D721Med (cell line): ENCODE data around the gene LSS.
"Not testable (repeated sequence)": the region's sequence is repeated elsewhere in the genome, so short reads cannot be mapped to it uniquely, and the experiment has no call there.

Experiments
- DNase-seq: peaks from one replicate; pipeline ENCODE4 v3.0.0; 2011; ENCODE audit warnings: low spot score; ENCODE audit not compliant: insufficient read length
- FAIRE-seq: peaks from 2 replicates; lab custom pipeline; 2011; peaks lifted over from hg19 to GRCh38; lab: Jason Lieb, UNC
- TF ChIP-seq, protein P1 (sequence below): IDR thresholded peaks from 2 replicates; pipeline ENCODE4 v1.5.1; 2012; ENCODE audit warnings: mild to moderate bottlenecking, control low read depth; ENCODE audit not compliant: insufficient read depth; ENCODE audit errors: missing control alignments

Gene LSS

DNA sequence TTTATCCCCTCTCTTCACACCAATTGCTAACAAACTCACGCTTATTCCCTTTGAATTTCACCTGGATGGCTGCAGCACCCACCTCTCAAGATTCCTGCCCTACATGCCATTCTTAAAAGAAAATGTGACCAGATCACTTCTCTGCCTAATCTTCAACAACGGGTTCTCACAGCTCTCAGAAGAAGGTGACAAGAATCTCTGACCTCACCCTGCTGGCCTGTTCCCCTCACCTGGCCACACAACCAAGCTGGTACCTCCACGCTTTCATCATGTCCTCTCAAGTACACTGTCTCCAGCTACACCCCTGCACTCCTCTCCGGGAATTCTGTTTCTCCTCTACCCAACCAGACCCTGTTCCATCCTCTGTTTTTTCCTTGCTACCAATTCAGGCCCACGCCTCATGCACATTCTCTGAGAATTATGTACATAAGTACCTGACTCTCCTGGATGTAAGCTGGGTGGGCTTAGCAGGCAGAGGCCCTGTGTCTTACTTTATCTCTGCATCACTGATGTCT is 5.9 kb upstream of the LSS start:
- TF ChIP-seq, protein P1, sequence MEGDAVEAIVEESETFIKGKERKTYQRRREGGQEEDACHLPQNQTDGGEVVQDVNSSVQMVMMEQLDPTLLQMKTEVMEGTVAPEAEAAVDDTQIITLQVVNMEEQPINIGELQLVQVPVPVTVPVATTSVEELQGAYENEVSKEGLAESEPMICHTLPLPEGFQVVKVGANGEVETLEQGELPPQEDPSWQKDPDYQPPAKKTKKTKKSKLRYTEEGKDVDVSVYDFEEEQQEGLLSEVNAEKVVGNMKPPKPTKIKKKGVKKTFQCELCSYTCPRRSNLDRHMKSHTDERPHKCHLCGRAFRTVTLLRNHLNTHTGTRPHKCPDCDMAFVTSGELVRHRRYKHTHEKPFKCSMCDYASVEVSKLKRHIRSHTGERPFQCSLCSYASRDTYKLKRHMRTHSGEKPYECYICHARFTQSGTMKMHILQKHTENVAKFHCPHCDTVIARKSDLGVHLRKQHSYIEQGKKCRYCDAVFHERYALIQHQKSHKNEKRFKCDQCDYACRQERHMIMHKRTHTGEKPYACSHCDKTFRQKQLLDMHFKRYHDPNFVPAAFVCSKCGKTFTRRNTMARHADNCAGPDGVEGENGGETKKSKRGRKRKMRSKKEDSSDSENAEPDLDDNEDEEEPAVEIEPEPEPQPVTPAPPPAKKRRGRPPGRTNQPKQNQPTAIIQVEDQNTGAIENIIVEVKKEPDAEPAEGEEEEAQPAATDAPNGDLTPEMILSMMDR = no peak
- FAIRE-seq = no peak
- DNase-seq = no peak

DNA sequence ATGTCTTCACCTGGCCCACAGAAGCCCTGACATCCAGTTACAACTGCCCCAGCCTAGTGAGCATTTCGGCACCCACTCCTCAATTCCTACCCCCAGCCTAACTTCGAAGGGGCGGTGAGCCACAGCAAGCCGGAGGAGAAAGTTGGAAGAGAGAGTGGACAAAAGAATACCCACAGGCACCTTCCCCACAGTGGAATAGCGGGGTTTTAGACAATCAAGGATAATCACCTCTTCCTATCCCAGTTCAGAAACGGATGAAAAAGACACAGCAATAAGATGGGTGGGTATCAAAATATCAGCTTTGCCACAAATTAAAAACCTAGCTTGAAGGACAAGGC is 1.3 kb upstream of the LSS start:
- no peak for DNase-seq
- FAIRE-seq = no peak
- TF ChIP-seq, protein P1 = no peak

DNA sequence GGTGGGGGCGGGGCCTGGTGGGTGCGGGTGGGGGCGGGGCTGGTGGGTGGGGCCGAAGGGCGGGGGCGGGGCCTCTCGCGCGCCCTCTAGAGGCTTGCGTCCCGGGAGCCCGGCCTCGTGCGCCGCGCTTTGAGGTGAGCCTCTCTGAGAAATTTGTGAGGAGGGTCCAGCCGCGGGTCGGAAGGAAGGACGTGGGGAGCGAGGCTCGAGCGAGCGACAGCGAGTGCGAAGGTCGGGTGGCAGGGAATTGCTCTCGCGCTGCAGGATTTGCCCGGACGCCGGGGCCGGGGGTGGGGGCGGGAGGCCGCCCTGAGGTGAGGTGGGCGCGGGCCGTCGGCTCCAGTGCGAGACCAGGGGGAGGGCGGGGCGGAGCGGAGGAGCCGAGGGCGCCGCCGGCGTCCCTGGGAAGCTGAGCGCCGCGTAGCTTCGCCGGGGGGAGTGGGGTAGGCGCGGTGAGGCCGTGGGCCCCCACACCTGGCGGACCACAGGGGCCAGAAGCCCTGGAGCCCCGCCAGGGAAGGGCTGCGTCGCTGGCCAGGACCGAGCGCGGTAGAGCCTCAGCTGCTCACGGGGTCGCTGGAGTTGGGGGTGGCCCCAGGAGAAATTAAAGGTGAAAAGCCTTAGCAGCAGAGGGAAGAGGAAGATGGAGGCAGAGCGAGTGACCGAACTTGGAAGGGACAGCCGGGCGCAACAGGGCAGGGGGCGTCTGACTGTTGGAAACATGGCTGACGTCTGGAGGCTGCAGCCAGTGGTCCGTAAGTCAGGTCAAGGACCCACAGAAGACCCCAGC is 754 bp upstream of the LSS start:
- no peak for FAIRE-seq

DNA sequence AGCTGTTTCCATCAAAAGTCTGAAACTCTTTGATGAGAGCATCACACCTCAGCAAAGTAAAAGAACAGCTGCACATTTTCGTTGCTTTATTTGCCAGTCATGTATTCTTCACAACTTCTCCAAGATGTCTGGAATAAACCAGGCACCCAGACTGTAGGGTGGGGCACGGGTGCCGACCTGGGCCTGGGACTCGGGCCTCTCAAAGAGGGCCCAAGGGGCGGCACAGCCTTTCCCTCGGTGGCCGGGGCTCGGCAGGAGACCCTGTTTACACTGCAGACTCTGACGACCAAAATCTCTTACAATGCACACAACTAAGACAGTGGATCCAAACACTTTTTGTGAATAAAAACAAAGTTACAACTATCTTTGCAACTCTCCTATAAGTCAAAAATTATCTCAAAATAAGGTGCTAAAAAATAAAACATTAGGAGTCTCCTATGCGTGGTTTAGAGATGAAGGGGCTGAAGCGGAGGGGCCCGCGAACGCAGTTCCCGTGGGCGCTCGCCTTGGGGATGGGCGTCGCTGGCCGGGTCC is 696 bp downstream of the LSS start:
- TF ChIP-seq, protein P1 = no peak
- no peak for FAIRE-seq
- DNase-seq = no peak

More for the DNA sequence above, 754 bp upstream of the LSS start:
- TF ChIP-seq, protein P1 = peak; percentile 36
- peak; percentile 35 for DNase-seq

DNA sequence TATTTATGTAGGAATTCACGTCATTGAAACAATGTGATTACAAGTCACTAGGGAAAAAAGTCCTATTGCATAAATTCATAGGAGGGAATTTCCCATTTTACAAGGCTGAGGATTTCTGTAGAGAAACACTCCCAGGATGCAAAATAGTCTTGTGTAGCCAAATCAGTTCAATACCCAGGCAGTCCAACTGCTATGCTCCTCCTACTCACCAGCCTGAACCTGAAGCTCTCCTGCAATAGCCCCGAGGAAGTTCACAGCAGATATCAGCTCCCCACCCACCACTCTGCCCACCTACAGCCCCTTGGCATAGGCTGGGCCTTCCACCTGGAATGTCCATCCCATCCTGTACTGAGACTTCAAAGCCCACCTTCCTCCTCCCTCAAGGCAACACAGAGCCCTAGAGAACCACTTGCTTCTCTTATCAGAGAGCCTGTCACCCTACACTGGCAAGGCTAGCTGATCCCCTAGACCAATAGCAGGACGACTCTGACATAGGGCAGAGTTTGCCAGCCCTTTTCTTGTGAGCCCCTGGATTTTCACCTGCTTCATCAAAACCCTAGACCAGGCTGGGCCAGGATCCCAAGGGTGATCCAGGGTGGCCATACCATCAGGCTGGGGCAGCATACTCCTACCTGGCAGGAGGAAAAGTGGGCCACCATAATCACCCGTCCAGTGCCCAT is 1.5 kb downstream of the LSS start:
- DNase-seq (no peak), FAIRE-seq (no peak)
- TF ChIP-seq, protein P1 = no peak

DNA sequence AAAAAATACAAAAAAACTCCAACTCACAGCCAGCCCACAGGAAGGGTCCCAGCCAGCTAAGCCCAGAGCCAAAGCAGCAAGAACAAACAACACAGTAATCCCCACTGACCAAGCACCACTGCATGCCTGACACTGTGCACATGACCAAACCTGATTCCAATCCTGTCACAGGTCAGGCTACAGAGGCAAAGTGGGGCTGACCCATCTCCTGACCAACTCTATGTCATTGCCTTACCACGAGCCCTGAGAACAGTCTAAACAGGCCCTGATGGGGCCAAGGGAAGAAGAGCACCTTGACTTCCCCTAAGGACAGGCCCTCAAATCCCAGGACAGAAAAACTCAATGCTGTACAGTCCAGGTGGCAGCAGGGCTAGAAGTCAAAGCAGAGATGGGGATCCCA is 2.4 kb downstream of the LSS start:
- TF ChIP-seq, protein P1 = no peak
- DNase-seq (no peak), FAIRE-seq (no peak)

DNA sequence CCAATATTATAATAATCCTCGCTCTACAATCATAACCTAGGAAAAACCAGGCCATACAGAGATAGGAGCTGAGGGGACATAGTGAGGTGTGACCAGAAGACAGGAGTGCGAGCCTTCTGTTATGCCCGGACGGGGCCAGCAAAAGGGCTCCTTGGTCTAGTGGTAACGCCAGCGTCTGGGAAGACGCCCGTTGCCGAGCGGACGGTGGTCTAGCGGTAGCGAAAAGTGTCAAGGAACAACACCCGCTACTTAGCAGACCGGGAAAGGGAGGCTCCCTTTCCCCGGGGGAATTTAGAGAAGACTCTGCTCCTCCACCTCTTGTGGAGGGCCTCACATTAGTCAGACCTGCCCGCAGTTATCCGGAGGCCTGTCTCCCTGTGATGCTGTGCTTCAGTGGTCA is 4.9 kb downstream of the LSS start:
- not testable (repeated sequence) for DNase-seq, FAIRE-seq
